ENCODE measurements around the gene CHCHD3.

Gene CHCHD3

DNA sequence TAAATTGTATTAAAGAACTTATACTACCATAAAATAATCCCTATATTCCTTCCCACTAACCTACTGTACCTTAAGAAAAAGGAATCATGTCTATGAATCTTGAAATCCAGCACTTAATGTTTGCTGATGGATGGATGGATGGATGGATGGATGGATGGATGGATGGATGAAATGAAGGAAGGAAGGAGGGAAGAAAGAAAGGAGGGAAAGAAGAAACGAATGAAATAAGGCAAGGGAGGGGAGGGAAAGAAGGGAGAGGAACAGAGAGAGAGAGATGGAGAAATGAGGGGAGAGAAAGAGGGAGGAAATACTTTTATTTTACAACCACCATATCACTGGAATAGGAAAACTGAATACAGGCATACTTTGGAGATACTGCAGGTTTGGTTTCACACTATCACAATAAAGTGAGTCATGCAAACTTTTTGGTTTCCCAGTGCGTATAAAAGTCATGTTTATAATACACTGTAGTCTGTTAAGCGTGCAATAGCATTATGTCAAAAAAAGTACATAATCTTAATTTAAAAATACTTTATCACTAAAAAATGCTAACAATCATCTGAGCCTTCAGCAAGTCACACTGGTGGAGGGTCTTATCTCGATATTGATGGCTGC lies 219.8 kb downstream of the CHCHD3 start:
- no peak for DNase-seq (ENCODE audit: low spot score)

- no peak for DNase-seq (ENCODE audit: low spot score)
Measured at GRCh38 chr7:132861424-132861823, 220.5 kb downstream of the CHCHD3 start.

GRCh38 chr7:132859199-132859598 lies 222.7 kb downstream of the CHCHD3 start:
- DNase-seq (ENCODE audit: low spot score), result no peak

DNA sequence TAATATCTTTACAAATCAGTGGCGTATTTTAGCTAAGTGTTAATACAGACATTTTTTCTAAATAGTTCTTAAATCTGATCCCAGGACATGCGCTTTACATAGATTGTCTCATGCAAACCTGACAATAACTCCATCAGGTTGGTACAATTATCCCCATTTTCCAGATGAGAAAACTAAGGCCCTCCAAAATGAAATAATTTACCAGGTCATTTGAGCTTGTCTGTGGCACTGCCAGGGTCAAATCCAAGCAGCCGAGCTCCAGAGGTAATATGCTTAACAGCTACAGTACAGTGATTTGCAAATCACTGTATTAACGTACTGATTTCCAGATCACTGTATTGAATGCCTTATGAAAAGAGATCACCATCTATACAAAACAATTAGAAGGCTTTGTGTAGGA lies 223.1 kb downstream of the CHCHD3 start:
- no peak for DNase-seq (ENCODE audit: low spot score)

- DNase-seq (ENCODE audit: low spot score), result no peak
Measured at GRCh38 chr7:132858251-132858650, 223.6 kb downstream of the CHCHD3 start.

DNA sequence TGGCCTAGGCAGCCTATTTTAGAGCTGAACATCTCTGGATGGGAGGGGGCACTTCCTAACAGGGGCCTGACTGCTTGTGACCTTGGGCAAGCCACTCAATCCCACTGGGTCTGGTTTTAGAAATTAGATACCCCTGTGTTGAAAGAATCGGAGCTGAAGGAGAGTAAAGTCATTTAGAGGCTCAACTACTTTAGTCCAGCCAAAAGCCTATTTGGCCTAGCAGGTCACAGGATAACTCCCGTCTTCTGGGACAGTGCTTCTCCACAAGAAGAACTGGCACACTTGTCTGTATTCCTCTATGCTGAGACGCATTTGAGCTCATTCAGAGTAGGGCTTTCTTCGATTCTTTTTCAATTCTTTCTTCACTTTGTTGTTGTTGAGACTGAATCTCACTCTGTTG lies 224.2 kb downstream of the CHCHD3 start:
- no peak for DNase-seq (ENCODE audit: low spot score)

DNA sequence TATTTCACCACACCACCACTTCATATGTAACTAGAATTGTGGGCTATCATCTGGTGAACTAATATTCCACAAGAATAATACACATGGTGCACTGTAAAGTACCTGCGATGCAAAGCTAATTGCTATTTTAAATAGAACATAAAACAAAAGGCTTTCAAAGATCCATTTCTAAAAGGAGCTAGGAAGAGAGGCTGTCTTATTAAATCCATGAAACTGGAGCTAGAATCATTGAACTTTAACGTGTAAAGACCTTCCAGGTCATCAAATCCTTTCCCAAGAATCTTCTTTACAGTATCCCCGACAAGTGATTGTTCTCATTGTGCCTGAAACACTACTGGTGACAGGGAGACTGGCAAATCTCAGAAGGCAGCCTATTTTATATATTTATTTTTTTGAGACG lies 224.9 kb downstream of the CHCHD3 start:
- DNase-seq (ENCODE audit: low spot score), result no peak

DNA sequence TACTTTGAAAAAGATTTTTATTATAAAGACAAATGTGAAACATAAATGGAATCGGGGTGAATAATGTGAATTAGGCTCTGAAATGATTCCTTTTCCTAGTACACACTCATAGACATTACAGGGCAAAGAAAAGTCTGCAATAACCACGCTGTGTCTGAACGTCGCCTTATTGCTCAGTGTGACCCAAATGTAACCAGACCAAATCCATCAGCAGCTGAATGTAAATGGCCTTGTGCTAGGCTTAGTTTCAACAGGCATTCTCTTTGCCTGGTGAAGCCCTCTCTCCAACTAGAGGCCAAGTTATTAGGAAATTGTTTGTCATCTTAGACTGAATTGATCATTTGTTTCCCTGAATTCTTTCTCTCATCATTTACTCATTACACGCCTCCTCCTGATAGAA lies 225.5 kb downstream of the CHCHD3 start:
- DNase-seq (ENCODE audit: low spot score), result peak; percentile 24

- no peak for DNase-seq (ENCODE audit: low spot score)
Measured at GRCh38 chr7:132855901-132856300, 226.0 kb downstream of the CHCHD3 start.

DNA sequence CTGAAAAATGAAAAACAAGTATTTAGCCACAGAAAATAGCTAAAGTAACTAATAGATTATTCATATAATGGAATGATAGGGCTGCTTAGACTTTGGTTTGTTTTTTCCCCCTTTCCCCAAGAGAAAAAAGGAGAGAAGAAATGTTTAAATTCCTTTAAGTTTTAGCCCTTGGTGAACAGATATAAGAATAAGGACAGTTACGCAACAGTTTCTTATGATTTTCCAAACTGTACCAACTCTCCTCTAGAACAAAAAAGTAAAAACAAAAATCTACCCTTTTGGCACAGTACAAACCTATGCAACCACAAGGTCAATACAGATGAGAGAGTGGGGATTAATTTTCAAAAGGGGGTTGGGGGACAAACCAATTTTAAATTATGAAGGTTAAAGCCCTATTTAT lies 227.7 kb downstream of the CHCHD3 start:
- no peak for DNase-seq (ENCODE audit: low spot score)

DNA sequence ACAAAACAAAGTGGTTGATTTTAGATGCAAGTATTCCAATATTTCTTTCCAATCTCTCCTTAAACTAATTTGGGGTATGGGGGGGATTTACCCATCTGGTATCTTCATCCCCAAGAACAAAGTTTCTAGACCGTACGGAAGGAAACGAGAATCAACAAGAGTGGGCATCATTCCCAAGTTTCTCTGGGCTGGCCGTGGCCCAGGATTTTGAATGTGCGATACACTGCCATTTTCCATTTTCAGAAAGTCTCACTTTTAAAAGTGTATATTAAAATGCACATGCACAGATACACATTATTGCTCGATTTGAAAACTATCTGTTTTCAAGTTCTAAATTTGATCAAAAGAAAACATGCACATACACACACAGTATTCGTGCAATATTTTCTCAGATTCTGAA lies 234.5 kb downstream of the CHCHD3 start:
- DNase-seq (ENCODE audit: low spot score), result no peak

GRCh38 chr7:132846086-132846485 lies 235.8 kb downstream of the CHCHD3 start:
- no peak for DNase-seq (ENCODE audit: low spot score)

- no peak for DNase-seq (ENCODE audit: low spot score)
Measured at GRCh38 chr7:132842478-132842877, 239.4 kb downstream of the CHCHD3 start.

GRCh38 chr7:132840199-132840598 lies 241.7 kb downstream of the CHCHD3 start:
- DNase-seq (ENCODE audit: low spot score), result no peak

DNA sequence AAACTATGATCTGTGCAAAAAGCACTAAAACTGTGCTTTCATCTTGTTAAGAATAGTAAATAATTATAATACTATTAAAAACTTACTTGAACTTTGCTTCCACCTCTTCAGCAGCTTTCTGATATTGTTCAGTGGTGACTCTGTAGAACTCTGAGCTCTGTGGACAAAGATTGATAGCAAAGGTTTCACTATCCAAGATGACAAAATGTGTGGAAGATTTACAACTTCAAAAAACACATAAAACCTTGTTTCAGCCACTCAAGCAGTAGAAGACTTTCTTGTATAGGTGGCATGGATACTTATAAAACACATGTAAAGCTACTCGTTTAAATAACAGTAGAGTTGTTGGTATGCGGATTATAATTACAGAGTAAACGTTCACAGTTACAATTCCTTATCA lies 243.6 kb downstream of the CHCHD3 start:
- DNase-seq (ENCODE audit: low spot score), result no peak

DNA sequence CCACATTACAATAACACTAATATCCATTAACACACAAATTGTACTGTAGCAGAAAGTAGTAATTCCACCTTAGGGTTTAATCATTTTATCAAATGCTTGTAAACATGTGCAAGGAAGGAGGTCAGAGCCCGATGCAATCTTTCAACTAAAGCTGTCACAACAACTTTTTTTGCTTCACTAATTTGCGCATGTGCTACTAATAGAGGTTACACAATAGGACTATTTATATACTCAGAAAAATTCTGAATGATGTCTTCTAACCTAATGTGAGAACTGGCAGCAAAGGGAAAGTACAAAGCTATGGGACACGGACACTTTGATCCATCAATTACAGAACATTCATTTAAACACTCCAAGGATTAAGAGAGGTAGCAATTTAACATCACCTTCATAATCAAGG lies 244.4 kb downstream of the CHCHD3 start:
- peak; percentile 29 for DNase-seq (ENCODE audit: low spot score)

- DNase-seq (ENCODE audit: low spot score), result no peak
Measured at GRCh38 chr7:132836746-132837145, 245.1 kb downstream of the CHCHD3 start.

- no peak for DNase-seq (ENCODE audit: low spot score)
Measured at GRCh38 chr7:132830941-132831340, 250.9 kb downstream of the CHCHD3 start.

DNA sequence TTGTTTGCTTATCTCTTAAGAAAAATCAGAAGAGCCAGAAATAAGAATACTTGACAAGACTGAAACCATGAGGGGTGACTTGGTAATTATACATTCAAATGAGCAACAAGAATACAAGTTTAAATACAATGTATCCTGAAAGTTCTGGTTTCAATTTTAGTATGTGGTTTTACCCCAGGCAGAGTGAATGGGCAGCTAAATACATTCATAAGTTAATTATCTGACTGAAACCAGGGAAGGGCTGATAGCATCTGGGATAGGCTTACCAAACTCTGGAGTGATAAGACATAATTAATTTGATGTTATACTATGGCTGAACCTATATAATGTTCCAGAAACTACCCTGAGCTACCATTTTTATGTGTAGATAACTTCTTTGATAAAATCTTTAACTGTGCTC lies 253.4 kb downstream of the CHCHD3 start:
- DNase-seq (ENCODE audit: low spot score), result no peak

GRCh38 chr7:132825932-132826835 lies 255.7 kb downstream of the CHCHD3 start:
- peak; percentile 89 for DNase-seq (ENCODE audit: low spot score)

DNA sequence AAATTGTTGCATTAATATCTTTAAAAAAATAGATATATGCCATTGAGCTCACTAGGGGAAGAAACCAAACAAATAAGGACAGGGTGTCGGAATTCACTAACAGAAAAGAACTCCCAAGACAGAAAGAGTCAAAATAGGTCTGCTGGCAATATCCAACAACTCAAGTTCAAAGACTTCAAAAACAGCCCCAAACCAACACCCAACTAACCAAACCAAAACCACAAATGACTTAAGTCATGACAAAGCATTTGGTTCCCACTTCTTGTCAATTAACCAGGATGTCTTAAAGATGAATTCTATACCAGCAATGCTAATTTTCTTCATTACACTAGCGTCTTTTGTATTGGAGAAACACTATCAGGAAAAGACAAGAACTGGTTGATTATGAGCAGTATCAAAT lies 256.7 kb downstream of the CHCHD3 start:
- no peak for DNase-seq (ENCODE audit: low spot score)

- DNase-seq (ENCODE audit: low spot score), result no peak
Measured at GRCh38 chr7:132819648-132820047, 262.2 kb downstream of the CHCHD3 start.

DNA sequence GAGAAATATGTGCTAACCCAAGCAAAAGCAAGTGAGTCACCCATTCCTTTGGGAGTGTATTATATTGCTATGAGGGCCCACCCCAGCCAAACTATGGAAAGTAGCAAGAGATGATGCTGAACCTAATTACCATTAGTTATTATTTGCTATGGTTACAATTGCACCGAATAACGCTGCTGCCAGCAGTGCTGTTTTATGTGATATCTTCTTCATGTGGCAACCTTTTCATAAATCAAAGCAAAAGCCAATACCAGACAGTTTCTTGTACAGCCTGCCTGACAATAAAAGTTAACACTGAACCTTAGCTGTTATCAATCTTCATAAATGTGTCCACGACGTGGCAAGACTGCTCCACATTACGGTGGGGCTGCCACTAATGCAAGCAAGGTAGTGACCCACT lies 263.9 kb downstream of the CHCHD3 start:
- no peak for DNase-seq (ENCODE audit: low spot score)

Measured in pons (tissue), 1 donor.